ENCODE results near the gene PLEKHA6. TPM values are rescaled to one million over a fixed set of nuclear protein-coding genes. Genes with fewer than 3 reads are reported as not detected.

PLEKHA6 gene
- total and polyA plus RNA-seq, 2 of the 8 experiments (the other 6 are each of a cell fraction or from before 2014, with no cell fraction given): 4.8 to 20.2 TPM

- no peak for TF ChIP-seq EP300 (IDR thresholded peaks at IDR 0.05; ENCODE audit: borderline replicate concordance in 1 of 2, low read depth in 2 of 2, low read length in 2 of 2)
- TF ChIP-seq SP4 (IDR thresholded peaks at IDR 0.05; ENCODE audit: low read length): no peak
- TF ChIP-seq ZNF274 (IDR thresholded peaks at IDR 0.05; ENCODE audit: borderline replicate concordance, extremely low read depth, low read length): no peak
- TF ChIP-seq SP1 (IDR thresholded peaks at IDR 0.05; ENCODE audit: low read depth, low read length): no peak
- TF ChIP-seq NANOG (IDR thresholded peaks at IDR 0.05; ENCODE audit: insufficient read depth, low read depth, low read length, poor library complexity, severe bottlenecking): no peak
Observed at GRCh38 chr1:204306076-204306475, 53.7 kb downstream of the PLEKHA6 start (continued).
